Sigmoid colon (tissue), 7 donors: ENCODE data around the gene ADARB1. TPM values are rescaled to one million over a fixed set of nuclear protein-coding genes. Genes with fewer than 3 reads are reported as not detected.
"Not testable (repeated sequence)": the region's sequence is repeated elsewhere in the genome, so short reads cannot be mapped to it uniquely, and the experiment has no call there.

Experiments
- DNase-seq: peaks from one replicate; pipeline ENCODE4 v3.0.0-alpha.2; 2019
- H3K27ac ChIP-seq, 4 donors: fragments of 200-600 bp; sonication (generic); one replicate each; pipeline ENCODE4 v1.5.1; 2016 to 2019; ENCODE audit warnings: mild to moderate bottlenecking in 1 of 4
- H3K27me3 ChIP-seq, 3 donors: fragments of 200-600 bp; sonication (generic); one replicate each; pipeline ENCODE4 v1.5.1; 2019; ENCODE audit warnings: mild to moderate bottlenecking in 1 of 3
- H3K36me3 ChIP-seq, 4 donors: fragments of 200-600 bp; sonication (generic); one replicate each; pipeline ENCODE4 v1.5.1; 2016 to 2019
- H3K4me1 ChIP-seq, 4 donors: fragments of 200-600 bp; sonication (generic); one replicate each; pipeline ENCODE4 v1.5.1; 2017 to 2019
- H3K4me3 ChIP-seq, 4 donors: fragments of 200-600 bp; sonication (generic); one replicate each; pipeline ENCODE4 v1.5.1; 2017 to 2019; ENCODE audit warnings: mild to moderate bottlenecking in 2 of 4, moderate library complexity in 1 of 4
- H3K9me3 ChIP-seq, 4 donors: fragments of 200-600 bp in 3 of 4; sonication (generic) in 3 of 4; one replicate each; pipeline versions ENCODE4 v1.5.1 to v1.6.1; 2013 to 2019
- CTCF ChIP-seq, 4 experiments: fragments of 450-650 bp in 3 of 4; fragments of 200-600 bp in 1 of 4; IDR thresholded peaks; one replicate each; pipeline ENCODE4 v1.5.1; 2016 to 2019; ENCODE audit warnings: antibody characterized with exemption in 4 of 4, mild to moderate bottlenecking in 3 of 4, moderate library complexity in 2 of 4
- EP300 ChIP-seq, 4 donors: sonication (generic); formaldehyde crosslinking; IDR thresholded peaks; one replicate each; pipeline ENCODE4 v1.6.1; 2017; ENCODE audit warnings: antibody characterized with exemption in 4 of 4
- POLR2A ChIP-seq, 2 donors: fragments of 450-650 bp; IDR thresholded peaks; one replicate each; pipeline ENCODE4 v1.6.1; 2016; ENCODE audit warnings: antibody characterized with exemption in 2 of 2, mild to moderate bottlenecking in 2 of 2, moderate library complexity in 2 of 2
- POLR2AphosphoS5 ChIP-seq, 4 donors: sonication (generic); formaldehyde crosslinking; IDR thresholded peaks; one replicate each; pipeline ENCODE4 v1.6.1; 2017; ENCODE audit warnings: antibody characterized with exemption in 4 of 4
- WGBS, 2 donors: extraction: QIAGEN DNeasy Blood & Tissue Kit; methylation state at CpG; one replicate each; pipeline ENCODE4 v1.1.7; 2013; 5-methylcytosine and 5-hydroxymethylcytosine counted together
- intact Hi-C: fragments of 100-400 bp; cut with DNase I; formaldehyde crosslinking; loops from one replicate; pipeline ENCODE4 v1.15.1; 2023
- polyA plus RNA-seq, 3 donors: library from polyadenylated mRNA; stranded (reverse); fragments of 200-250 nt; gene quantifications; one replicate each; pipeline ENCODE4 v1.2.3, GENCODE V29; 2013
- total RNA-seq, 4 donors: library from RNA; depleted of rRNA; stranded (reverse); fragments of >200 nt; gene quantifications; one replicate each; pipeline ENCODE4 v1.1.0, GENCODE V29; 2016
- donor health status: healthy with polysubstance abuse.
- donor health status: Bipolar disorder and iron deficiency.
- donor health status: healthy.

Gene ADARB1
- total and polyA plus RNA-seq, 7 donors: 0.92 to 102 (median 41.3) TPM

GRCh38 chr21:45136927-45137611 is 62.7 kb downstream of the ADARB1 start:
- WGBS, 2 donors: 35 to 47% methylated on average over 11 of the region's 11 CpGs
- TF ChIP-seq POLR2AphosphoS5 (IDR thresholded peaks at IDR 0.05) (no peak), POLR2A (IDR thresholded peaks at IDR 0.05) (no peak), EP300 (IDR thresholded peaks at IDR 0.05) (no peak), CTCF (IDR thresholded peaks at IDR 0.05) (peak; percentile 66 to 82 (median 70))
- Histone ChIP-seq H3K4me1 (peaks cover 4 to 61% (median 29%) of the 10 kb centered on the region in 4 donors), H3K9me3 (no peaks in the 10 kb centered on the region), H3K4me3 (no peak overlapping the region), H3K36me3 (peaks cover 0 to 10% (median 0%) of the 10 kb centered on the region in 4 donors), H3K27ac (peak overlapping the region; percentile 3 to 49 (median 28)), H3K27me3 (no peaks in the 10 kb centered on the region)
- intact Hi-C loops: loop anchor here (1.0 kb wide), 1 partner anchor 188 kb away; no protein-coding TSS in a partner anchor
- peak; percentile 92 for DNase-seq

DNA sequence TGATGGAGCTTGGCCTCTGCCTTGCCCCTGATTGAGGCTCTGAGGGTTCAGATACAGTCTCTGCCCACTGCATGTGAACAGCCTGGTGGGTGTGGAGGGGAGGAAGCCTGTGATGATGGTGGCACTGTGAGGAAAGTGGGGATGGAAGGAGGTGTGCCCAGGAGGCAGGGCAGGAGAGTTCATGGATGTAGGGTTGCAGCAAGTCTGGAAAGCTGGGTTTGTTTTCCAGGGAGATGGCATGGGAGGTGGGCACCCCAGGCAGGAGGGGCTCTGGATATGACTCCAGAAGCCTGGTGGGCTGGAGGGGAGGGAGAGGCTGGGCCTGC is 63.2 kb downstream of the ADARB1 start:
- H3K27ac ChIP-seq: no peak overlapping the region

GRCh38 chr21:45138199-45139002 is 64.0 kb downstream of the ADARB1 start:
- peak; percentile 85 for DNase-seq
- H3K27ac ChIP-seq: peak overlapping the region; percentile 20 to 43 (median 27)
- peaks cover 4 to 56% (median 28%) of the 10 kb centered on the region in 4 donors for H3K4me1 ChIP-seq
- H3K4me3 ChIP-seq: no peak overlapping the region
- H3K36me3 ChIP-seq: peaks cover 0 to 18% (median 0%) of the 10 kb centered on the region in 4 donors
- no peaks in the 10 kb centered on the region for H3K27me3 ChIP-seq
- 29 to 55% methylated on average over 12 of the region's 12 CpGs for WGBS, 2 donors
- no peaks in the 10 kb centered on the region for H3K9me3 ChIP-seq
- intact Hi-C loops: no loop called here
- no peak for TF ChIP-seq POLR2A (IDR thresholded peaks at IDR 0.05)
- no peak for TF ChIP-seq EP300 (IDR thresholded peaks at IDR 0.05)
- peak; percentile 32 to 79 (median 54) for TF ChIP-seq CTCF (IDR thresholded peaks at IDR 0.05)
- TF ChIP-seq POLR2AphosphoS5 (IDR thresholded peaks at IDR 0.05): no peak

More for the DNA sequence above, 63.2 kb downstream of the ADARB1 start:
- Histone ChIP-seq H3K4me3 (no peak overlapping the region), H3K27me3 (no peaks in the 10 kb centered on the region), H3K4me1 (peaks cover 4 to 60% (median 29%) of the 10 kb centered on the region in 4 donors), H3K9me3 (no peaks in the 10 kb centered on the region), H3K36me3 (peaks cover 0 to 10% (median 0%) of the 10 kb centered on the region in 4 donors)
- intact Hi-C loops: loop anchor here (1.0 kb wide), 1 partner anchor 188 kb away; no protein-coding TSS in a partner anchor
- no peak for DNase-seq
- TF ChIP-seq CTCF (IDR thresholded peaks at IDR 0.05) (no peak), POLR2A (IDR thresholded peaks at IDR 0.05) (no peak), POLR2AphosphoS5 (IDR thresholded peaks at IDR 0.05) (no peak), EP300 (IDR thresholded peaks at IDR 0.05) (no peak)

- DNase-seq, H3K9me3 ChIP-seq, intact Hi-C loops, H3K27me3 ChIP-seq, H3K4me3 ChIP-seq: not testable (repeated sequence)
- H3K36me3 ChIP-seq: peaks cover 0 to 20% (median 0%) of the 10 kb centered on the region in 4 donors
- WGBS, 2 donors: 95 to 96% methylated on average over 7 of the region's 7 CpGs
- peak overlapping the region in 2 of 4 donors; percentile 23 to 43 for H3K27ac ChIP-seq
- peaks cover 4 to 54% (median 26%) of the 10 kb centered on the region in 4 donors for H3K4me1 ChIP-seq
Measured at GRCh38 chr21:45139003-45139360, 64.6 kb downstream of the ADARB1 start.

- H3K27me3 ChIP-seq: no peaks in the 10 kb centered on the region
- intact Hi-C loops: no loop called here
- H3K4me1 ChIP-seq: peaks cover 4 to 54% (median 26%) of the 10 kb centered on the region in 4 donors
- no peak overlapping the region for H3K4me3 ChIP-seq
- WGBS, 2 donors: 96% methylated on average over 13 of the region's 13 CpGs
- no peak for DNase-seq
- no peaks in the 10 kb centered on the region for H3K9me3 ChIP-seq
- no peak for TF ChIP-seq POLR2A (IDR thresholded peaks at IDR 0.05)
- no peak for TF ChIP-seq POLR2AphosphoS5 (IDR thresholded peaks at IDR 0.05)
- no peak for TF ChIP-seq CTCF (IDR thresholded peaks at IDR 0.05)
- TF ChIP-seq EP300 (IDR thresholded peaks at IDR 0.05): no peak
- peak overlapping the region in 1 of 4 donors; percentile 43 for H3K27ac ChIP-seq
- peaks cover 0 to 22% (median under 1%) of the 10 kb centered on the region in 4 donors for H3K36me3 ChIP-seq
Measured at GRCh38 chr21:45139473-45139872, 65.1 kb downstream of the ADARB1 start.
